ENCODE measurements around the gene COASY. TPM values are rescaled to one million over a fixed set of nuclear protein-coding genes. Genes with fewer than 3 reads are reported as not detected.
A peak's percentile ranks its signal among the peaks of the same experiment; 100 is the strongest.

The COASY gene
- total RNA-seq, 2 experiments from 2014 or later: 59.5 to 60.9 TPM

DNA sequence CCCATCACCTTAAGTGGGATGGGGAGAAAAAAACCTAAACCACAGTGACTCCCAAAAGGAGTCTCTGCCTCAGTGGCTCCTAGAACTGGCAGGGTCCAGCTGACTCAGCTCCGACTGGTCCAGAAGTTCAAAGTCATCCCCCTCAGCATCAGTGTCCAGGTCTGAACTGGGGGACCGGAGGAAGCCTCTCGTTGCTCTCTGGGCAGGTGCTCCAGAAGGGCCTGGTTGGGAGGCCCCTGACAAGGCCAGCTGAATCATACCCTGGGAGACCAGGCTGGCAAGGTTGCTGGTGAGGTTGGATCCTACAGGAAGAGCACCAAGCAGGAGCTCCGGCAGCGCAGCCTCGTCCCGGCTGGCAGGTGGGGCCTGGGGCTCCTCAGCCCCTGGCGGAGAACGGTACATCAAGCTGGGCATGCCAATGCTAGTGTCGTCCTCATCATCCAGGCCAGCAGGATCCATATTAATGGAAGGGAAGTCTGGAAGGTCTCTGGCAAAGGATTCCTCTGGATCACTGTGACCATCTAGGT lies 19.9 kb downstream of the COASY start:
- Mint-ChIP-seq H3K27ac (no peak overlapping the region), H3K9me3 (no peaks in the 10 kb centered on the region), H3K36me3 (ENCODE audit: low read depth) (peaks cover 17% of the 10 kb centered on the region), H3K4me1 (ENCODE audit: low read depth) (peaks cover 12% of the 10 kb centered on the region), H3K4me3 (no peak overlapping the region), H3K27me3 (no peaks in the 10 kb centered on the region)
- intact Hi-C loops (cut with micrococcal nuclease): no loop called here
- TF ChIP-seq, protein P1, sequence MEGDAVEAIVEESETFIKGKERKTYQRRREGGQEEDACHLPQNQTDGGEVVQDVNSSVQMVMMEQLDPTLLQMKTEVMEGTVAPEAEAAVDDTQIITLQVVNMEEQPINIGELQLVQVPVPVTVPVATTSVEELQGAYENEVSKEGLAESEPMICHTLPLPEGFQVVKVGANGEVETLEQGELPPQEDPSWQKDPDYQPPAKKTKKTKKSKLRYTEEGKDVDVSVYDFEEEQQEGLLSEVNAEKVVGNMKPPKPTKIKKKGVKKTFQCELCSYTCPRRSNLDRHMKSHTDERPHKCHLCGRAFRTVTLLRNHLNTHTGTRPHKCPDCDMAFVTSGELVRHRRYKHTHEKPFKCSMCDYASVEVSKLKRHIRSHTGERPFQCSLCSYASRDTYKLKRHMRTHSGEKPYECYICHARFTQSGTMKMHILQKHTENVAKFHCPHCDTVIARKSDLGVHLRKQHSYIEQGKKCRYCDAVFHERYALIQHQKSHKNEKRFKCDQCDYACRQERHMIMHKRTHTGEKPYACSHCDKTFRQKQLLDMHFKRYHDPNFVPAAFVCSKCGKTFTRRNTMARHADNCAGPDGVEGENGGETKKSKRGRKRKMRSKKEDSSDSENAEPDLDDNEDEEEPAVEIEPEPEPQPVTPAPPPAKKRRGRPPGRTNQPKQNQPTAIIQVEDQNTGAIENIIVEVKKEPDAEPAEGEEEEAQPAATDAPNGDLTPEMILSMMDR (IDR thresholded peaks at IDR 0.05): no peak
- ATAC-seq (no peak), DNase-seq (no peak)
- ChIA-PET POLR2A (interaction anchor here (0.8 to 1.1 kb wide), 3 partner anchors 10 to 572 kb away, joined by 3 read pairs; no protein-coding TSS in a partner anchor), CTCF (interaction anchor here (1.2 to 2.2 kb wide), 2 partner anchors 24 to 182 kb away, joined by 3 to 6 read pairs; no protein-coding TSS in a partner anchor)

DNA sequence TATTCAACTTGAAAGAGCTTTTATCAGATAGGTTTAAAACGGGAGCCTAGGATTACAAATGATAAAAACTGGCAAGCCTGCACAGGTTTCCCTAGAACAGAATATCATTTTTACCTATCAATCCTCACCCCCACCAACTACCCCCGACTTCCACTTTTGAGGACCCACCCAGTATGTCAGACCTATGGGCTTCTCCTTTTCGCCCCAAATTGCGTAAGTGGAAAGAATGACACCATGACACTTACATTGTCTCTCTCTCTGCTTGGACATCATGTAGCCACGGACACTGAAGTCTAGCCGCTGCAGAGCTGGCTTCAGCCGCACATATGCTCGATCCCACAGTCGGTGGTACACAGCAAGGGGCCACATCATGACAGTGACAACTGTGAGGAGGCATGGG lies 22.9 kb downstream of the COASY start:
- H3K27ac Mint-ChIP-seq: peak overlapping the region; percentile 7
- peaks cover 8% of the 10 kb centered on the region for H3K36me3 Mint-ChIP-seq (ENCODE audit: low read depth)
- CTCF ChIA-PET: interaction anchor here (1.1 to 1.3 kb wide), 2 partner anchors 16 to 179 kb away, joined by 3 read pairs; no protein-coding TSS in a partner anchor
- POLR2A ChIA-PET: no interaction called here
- no peak overlapping the region for H3K4me3 Mint-ChIP-seq
- H3K27me3 Mint-ChIP-seq: no peaks in the 10 kb centered on the region
- H3K9me3 Mint-ChIP-seq: no peaks in the 10 kb centered on the region
- H3K4me1 Mint-ChIP-seq (ENCODE audit: low read depth): no peaks in the 10 kb centered on the region
- intact Hi-C loops (cut with micrococcal nuclease): no loop called here
- TF ChIP-seq, protein P1 (IDR thresholded peaks at IDR 0.05): no peak
- ATAC-seq (no peak), DNase-seq (no peak)

DNA sequence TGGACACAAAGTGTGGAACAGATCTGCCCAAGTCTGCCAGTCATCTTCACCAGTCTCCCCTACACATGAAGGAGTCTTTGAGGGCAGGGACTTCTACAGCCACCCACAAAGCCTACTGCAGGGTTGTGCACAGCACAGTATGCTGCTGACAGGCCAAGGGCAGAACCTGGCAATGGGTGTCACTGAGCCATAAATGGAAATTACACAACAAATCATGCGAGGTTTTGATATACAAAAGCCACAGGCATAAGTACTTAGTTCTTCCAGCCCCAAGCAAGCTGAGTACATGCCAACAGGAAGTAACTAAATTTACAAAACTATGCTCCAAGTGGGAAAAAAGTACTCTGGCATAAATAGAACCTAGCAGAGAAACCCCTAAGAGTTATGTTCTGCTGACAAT lies 23.4 kb downstream of the COASY start:
- ATAC-seq (no peak), DNase-seq (no peak)
- Mint-ChIP-seq H3K4me1 (ENCODE audit: low read depth) (no peaks in the 10 kb centered on the region), H3K4me3 (no peak overlapping the region), H3K27me3 (no peaks in the 10 kb centered on the region), H3K27ac (no peak overlapping the region), H3K36me3 (ENCODE audit: low read depth) (peaks cover 8% of the 10 kb centered on the region), H3K9me3 (no peaks in the 10 kb centered on the region)
- TF ChIP-seq, protein P1 (IDR thresholded peaks at IDR 0.05): no peak
- ChIA-PET CTCF (interaction anchor here (1.3 kb wide), 1 partner anchor 178 kb away, joined by 3 read pairs; no protein-coding TSS in a partner anchor), POLR2A (no interaction called here)
- intact Hi-C loops (cut with micrococcal nuclease): no loop called here

DNA sequence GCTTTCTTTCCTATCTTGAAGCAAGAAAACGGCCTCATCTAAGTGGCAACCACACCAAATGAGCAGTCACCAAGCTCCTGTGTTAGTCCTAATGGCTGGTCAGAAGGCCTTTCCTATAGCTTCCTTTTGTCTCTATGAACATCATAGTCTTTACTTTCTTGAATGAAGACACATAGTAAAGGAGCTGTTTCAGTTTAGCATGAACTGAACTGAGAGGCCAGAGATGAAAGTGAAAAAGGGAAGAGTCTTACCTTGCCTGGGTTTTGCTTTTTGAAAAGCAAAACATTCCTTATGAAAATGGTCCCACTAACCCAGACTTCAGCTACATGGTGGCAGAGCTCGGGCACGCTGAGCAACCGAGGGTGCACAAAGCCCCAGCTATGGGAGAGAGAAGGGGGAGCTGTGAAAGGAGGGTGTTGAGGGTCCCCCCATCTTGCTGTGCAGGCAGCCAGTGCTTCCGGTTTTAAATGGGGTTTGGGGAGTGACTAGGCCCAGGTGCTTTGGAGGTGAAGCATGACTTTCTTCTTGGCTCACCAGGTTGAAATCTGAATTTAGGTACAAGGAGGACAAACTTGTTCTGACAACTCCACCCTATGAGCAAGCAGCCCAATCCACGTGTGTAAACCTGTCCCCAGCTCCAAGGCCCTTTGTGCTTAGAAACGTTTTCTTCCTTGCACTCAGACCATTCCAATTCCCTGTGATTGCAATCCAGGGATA lies 24.7 kb downstream of the COASY start:
- H3K36me3 Mint-ChIP-seq (ENCODE audit: low read depth): peaks cover 13% of the 10 kb centered on the region
- no peak for DNase-seq
- peaks cover 2% of the 10 kb centered on the region for H3K4me1 Mint-ChIP-seq (ENCODE audit: low read depth)
- peak overlapping the region; percentile 72 for H3K27ac Mint-ChIP-seq
- intact Hi-C loops (cut with micrococcal nuclease): no loop called here
- POLR2A ChIA-PET: interaction anchor here (0.9 to 1.2 kb wide), 2 partner anchors 9 to 294 kb away, joined by 3 to 4 read pairs; partner anchors contain the start of gene PSMC3IP
- TF ChIP-seq, protein P1 (IDR thresholded peaks at IDR 0.05): no peak
- CTCF ChIA-PET: interaction anchor here (1.0 to 4.8 kb wide), 5 partner anchors 8 to 234 kb away, joined by 3 to 47 read pairs (median 3); partner anchors contain the start of genes PSMC3IP, RETREG3 and TUBG1
- no peak for ATAC-seq
- no peaks in the 10 kb centered on the region for H3K9me3 Mint-ChIP-seq
- no peak overlapping the region for H3K4me3 Mint-ChIP-seq
- no peaks in the 10 kb centered on the region for H3K27me3 Mint-ChIP-seq

DNA sequence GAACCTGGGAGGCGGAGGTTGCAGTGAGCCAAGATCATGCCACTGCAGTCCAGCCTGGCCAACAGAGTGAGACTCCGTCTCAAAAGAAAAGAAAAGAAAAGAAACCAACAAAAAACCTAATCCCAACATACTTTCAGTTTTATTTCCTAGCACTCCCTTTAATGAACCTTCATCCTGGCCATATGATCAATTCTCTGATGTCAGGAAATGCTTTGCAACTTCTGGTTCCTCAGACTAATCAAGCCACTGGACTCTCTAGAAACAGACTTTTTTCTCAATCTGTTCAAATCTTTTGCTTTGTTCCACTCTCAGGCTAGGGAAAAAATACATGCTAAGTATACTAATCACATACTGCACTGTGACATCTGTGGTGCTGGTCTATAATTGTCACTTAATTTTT lies 28.9 kb downstream of the COASY start:
- Mint-ChIP-seq H3K9me3 (no peaks in the 10 kb centered on the region), H3K27me3 (no peaks in the 10 kb centered on the region), H3K4me3 (no peak overlapping the region), H3K4me1 (ENCODE audit: low read depth) (peaks cover 2% of the 10 kb centered on the region), H3K27ac (peak overlapping the region; percentile 27), H3K36me3 (ENCODE audit: low read depth) (peaks cover 15% of the 10 kb centered on the region)
- DNase-seq (no peak), ATAC-seq (no peak)
- TF ChIP-seq, protein P1 (IDR thresholded peaks at IDR 0.05): no peak
- POLR2A ChIA-PET: interaction anchor here (1.2 to 1.9 kb wide), 2 partner anchors 13 to 19 kb away, joined by 3 to 7 read pairs; partner anchors contain the start of genes PSMC3IP, RETREG3 and TUBG1
- CTCF ChIA-PET: interaction anchor here (0.9 to 4.8 kb wide), 3 partner anchors 10 to 13 kb away, joined by 3 to 47 read pairs (median 22); partner anchors contain the start of gene PSMC3IP
- intact Hi-C loops (cut with micrococcal nuclease): no loop called here
